ENCODE results near the gene ZNF23. TPM values are rescaled to one million over a fixed set of nuclear protein-coding genes. Genes with fewer than 3 reads are reported as not detected.

Gene ZNF23
- total and polyA plus RNA-seq, 10 of the 15 experiments (the other 5 are each of a cell fraction or from before 2014, with no cell fraction given), result 3.6 to 11.5 (median 8.7) TPM

GRCh38 chr16:71467810-71468209 lies 5.8 kb upstream of the ZNF23 start:
- Histone ChIP-seq H3K36me3 (ENCODE audit: control insufficient read depth in 2 of 2, insufficient read depth in 2 of 2, low read length in 1 of 2) (no peaks in the 10 kb centered on the region), H3K4me1 (ENCODE audit: control insufficient read depth, insufficient read depth, low read length) (no peaks in the 10 kb centered on the region), H3K9me3 (replicated peaks; ENCODE audit: control insufficient read depth, insufficient read depth, low read length) (no peaks in the 10 kb centered on the region), H3K4me2 (ENCODE audit: control insufficient read depth, insufficient read depth) (no peak overlapping the region), H2AFZ (ENCODE audit: control insufficient read depth, low read depth, low read length) (no peak overlapping the region), H3K79me2 (ENCODE audit: control insufficient read depth, insufficient read depth, low read length) (no peaks in the 10 kb centered on the region), H3K4me3 (no peak overlapping the region), H3K27me3 (replicated peaks in 1 of 2; ENCODE audit: control insufficient read depth in 2 of 2, insufficient read depth in 2 of 2, low read length in 1 of 2) (no peaks in the 10 kb centered on the region), H4K20me1 (ENCODE audit: control insufficient read depth, insufficient read depth) (no peaks in the 10 kb centered on the region), H3K27ac (ENCODE audit: control insufficient read depth, insufficient read depth) (no peak overlapping the region), H3K9ac (ENCODE audit: control insufficient read depth, insufficient read depth, low read length) (no peak overlapping the region)
- in situ Hi-C loops (cut with MboI), result no loop called here
- FAIRE-seq, result no peak
- SMC1A ChIA-PET (ENCODE audit: uncharacterized antibody, unreplicated experiment), result interaction anchor here (0.8 kb wide), 1 partner anchor 32 kb away, joined by 3 read pairs; no protein-coding TSS in a partner anchor
- CTCF ChIA-PET, result interaction anchor here (0.6 to 2.3 kb wide), 2 partner anchors 71 to 143 kb away, joined by 3 to 5 read pairs; no protein-coding TSS in a partner anchor
- intact Hi-C loops (cut with micrococcal nuclease; ENCODE audit: unreplicated experiment), result loop anchor here (10.0 kb wide), 1 partner anchor 627 kb away; the partner anchor contains the start of genes DHX38 and TXNL4B
- no peak for DNase-seq (ENCODE audit: low read depth, low spot score)
- WGBS (ENCODE audit: insufficient coverage, insufficient replicate concordance, low lambda C conversion rate, missing lambda C conversion rate), result 68% methylated on average over 9 of the region's 9 CpGs
- RAD21 ChIA-PET (ENCODE audit: unreplicated experiment), result interaction anchor here (0.6 kb wide), 1 partner anchor 34 kb away, joined by 3 read pairs; no protein-coding TSS in a partner anchor
- peak; percentile 56 for ATAC-seq
- POLR2A ChIA-PET, result interaction anchor here (0.6 kb wide), 2 partner anchors 263 to 1645 kb away, joined by 3 read pairs; no protein-coding TSS in a partner anchor
- BruUV-seq (replicated peaks), result no TSS peak
- TF ChIP-seq IRF4 (IDR thresholded peaks at IDR 0.05; ENCODE audit: low read depth, low read length) (no peak), MAX (IDR thresholded peaks at IDR 0.05; ENCODE audit: low read depth, low read length) (no peak), KDM1A (IDR thresholded peaks at IDR 0.05; ENCODE audit: borderline replicate concordance) (no peak), RUNX3 (IDR thresholded peaks at IDR 0.05; ENCODE audit: low read length) (no peak), SIN3A (IDR thresholded peaks at IDR 0.05; ENCODE audit: low read depth, low read length) (peak; percentile 95), ZBTB11 (CRISPR knock-in tag; IDR thresholded peaks at IDR 0.05) (no peak), FOXK2 (IDR thresholded peaks at IDR 0.05) (no peak), CTCF (IDR thresholded peaks at IDR 0.05 in 2 of 3, conservative IDR thresholded peaks at IDR 0.05 in 1 of 3; ENCODE audit: control insufficient read depth in 2 of 3, extremely low read depth in 1 of 3, insufficient read depth in 1 of 3, low read depth in 3 of 3, low read length in 3 of 3) (no peak), FOS (IDR thresholded peaks at IDR 0.05; ENCODE audit: borderline replicate concordance, extremely low read depth, insufficient read length) (no peak), RCOR1 (conservative IDR thresholded peaks at IDR 0.05; ENCODE audit: low read depth, low read length) (0 out of 2 replicates have a peak, but pooled peaks have one; percentile 54), ZBTB40 (IDR thresholded peaks at IDR 0.05; ENCODE audit: borderline replicate concordance) (peak; percentile 77), SREBF1 (IDR thresholded peaks at IDR 0.05; ENCODE audit: low read length) (peak; percentile 93), NR2C2 (IDR thresholded peaks at IDR 0.05; ENCODE audit: borderline replicate concordance, control insufficient read depth, insufficient read length, low read depth) (no peak)

Data from GM12878 (cell line).